Inflammatory macrophage (primary cell): ENCODE data around the gene UBE2J1.

Experiments used
- DNase-seq, 2 donors: peaks; one replicate each; pipeline ENCODE4 v3.0.0-alpha.2; 2020 to 2022

Gene UBE2J1

GRCh38 chr6:89361171-89361570 lies 8.6 kb upstream of the UBE2J1 start:
- no peak for DNase-seq

GRCh38 chr6:89360415-89360999 lies 8.0 kb upstream of the UBE2J1 start:
- DNase-seq: no peak

GRCh38 chr6:89359561-89359960 lies 7.0 kb upstream of the UBE2J1 start:
- no peak for DNase-seq

GRCh38 chr6:89357390-89357789 lies 4.9 kb upstream of the UBE2J1 start:
- no peak for DNase-seq

GRCh38 chr6:89356642-89357170 lies 4.2 kb upstream of the UBE2J1 start:
- DNase-seq: no peak

GRCh38 chr6:89355511-89356194 lies 3.1 kb upstream of the UBE2J1 start:
- DNase-seq: no peak

GRCh38 chr6:89353702-89354392 lies 1.3 kb upstream of the UBE2J1 start:
- DNase-seq: no peak

GRCh38 chr6:89353118-89353556 lies 615 bp upstream of the UBE2J1 start:
- no peak for DNase-seq

GRCh38 chr6:89351671-89352277 lies 748 bp downstream of the UBE2J1 start:
- no peak for DNase-seq

DNA sequence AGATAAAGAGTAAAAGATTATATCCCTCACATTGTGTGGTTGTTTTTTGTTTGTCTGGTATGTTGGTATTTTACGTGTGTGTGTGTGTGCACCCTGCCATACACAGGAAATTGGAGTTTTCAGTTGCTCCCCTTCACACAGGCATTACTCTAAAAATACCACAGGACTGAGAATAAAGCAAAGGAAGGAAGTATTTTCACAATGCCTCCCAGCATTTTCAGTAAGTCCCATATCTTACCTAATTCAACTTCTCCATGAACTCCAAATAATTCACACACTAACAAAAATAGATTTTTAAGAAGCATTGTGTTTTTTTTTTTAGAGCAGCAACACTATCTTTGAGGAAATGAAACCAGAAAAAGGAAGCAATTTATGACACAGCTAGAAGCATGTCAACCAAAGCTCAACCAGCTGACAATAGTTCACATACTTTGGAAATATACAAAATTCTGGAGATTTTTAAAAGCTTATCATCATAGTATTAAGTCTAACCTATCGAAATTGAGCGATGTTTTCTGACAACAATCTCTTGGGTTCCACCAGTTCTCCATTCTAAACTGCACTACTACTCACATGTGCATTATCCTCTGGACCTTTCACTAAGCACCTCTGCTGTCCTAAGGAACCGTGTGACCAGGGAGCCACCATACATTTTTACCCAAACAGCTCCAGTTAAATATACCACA lies 2.1 kb downstream of the UBE2J1 start:
- DNase-seq: peak; percentile 75 to 95

DNA sequence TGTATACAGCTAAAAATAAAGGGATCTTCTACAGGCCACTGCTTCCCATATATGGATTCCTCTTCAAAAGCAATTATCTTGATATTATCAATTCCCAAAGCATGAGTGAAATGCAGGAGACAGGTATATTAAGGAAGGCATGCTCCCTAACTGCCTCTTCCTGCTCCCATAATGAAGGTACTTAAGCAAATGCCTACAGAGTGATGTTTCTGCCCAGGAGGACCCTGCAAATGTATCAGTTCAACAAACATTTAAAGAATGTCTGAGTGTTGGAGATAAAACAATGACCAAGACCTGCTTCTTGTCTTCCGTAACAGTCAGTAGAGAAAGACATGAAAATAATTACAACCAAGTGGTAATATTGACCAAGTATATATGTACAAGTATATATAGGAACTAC lies 4.2 kb downstream of the UBE2J1 start:
- no peak for DNase-seq

DNA sequence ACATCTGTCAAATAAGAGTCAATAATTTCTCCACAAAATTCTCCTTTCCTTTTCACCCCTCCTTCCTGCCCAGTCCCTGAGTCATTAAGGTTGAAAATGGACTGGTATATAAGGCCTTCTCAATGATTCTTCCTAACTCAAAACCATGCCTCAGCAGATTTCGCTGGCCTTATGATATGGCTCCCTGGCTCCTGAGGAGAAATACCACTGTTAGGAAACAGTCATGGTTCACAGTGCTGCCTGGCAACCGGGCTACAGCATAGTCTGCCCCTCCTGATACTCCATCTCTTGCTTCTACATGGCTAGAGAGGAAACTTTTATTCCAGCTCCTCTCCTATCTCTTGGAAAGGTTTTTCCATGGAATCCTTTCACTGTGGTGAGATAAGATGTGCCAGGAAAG lies 4.7 kb downstream of the UBE2J1 start:
- DNase-seq: peak in 1 of 2 donors; percentile 54

DNA sequence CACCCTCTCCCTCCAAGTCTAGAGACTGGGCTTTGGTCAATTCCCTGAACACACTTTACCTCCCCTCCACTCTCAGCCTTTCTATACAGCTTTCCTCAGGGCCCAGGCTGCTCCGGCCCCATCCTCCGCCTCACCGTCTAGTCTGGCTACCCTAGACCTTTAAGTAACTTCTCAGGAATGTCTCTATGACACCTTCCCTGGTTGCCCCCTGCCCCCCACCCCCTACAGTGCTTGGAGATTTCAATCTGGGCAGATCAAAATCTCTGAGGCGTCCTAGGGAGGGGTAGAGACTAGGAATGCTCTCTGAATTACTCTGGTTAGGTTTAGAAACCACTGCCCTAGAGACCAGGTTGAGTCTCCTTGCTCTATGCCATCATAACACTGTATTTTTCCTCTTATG lies 6.1 kb downstream of the UBE2J1 start:
- no peak for DNase-seq

DNA sequence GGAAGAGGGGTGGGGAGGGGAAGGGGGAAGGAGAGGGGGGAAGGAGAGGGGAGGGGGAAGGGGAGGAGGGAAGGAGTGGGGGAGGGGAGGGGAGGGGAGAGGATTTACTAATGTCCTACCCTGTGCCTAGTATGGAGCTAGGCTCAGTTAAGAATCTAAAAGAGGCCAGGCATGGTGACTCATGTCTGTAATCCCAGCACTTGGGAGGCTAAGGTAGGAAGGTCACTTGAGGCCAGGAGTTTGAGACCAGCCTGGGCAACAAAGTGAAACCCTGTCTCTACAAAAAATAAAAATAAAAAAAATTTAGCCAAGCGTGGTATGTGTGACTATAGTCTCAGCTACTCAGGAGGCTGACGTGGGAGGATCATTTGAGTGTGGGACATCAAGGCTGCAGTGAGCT lies 13.0 kb downstream of the UBE2J1 start:
- no peak for DNase-seq

- DNase-seq: no peak
These were observed 17.4 kb downstream of the UBE2J1 start for GRCh38 chr6:89335164-89335563.

DNA sequence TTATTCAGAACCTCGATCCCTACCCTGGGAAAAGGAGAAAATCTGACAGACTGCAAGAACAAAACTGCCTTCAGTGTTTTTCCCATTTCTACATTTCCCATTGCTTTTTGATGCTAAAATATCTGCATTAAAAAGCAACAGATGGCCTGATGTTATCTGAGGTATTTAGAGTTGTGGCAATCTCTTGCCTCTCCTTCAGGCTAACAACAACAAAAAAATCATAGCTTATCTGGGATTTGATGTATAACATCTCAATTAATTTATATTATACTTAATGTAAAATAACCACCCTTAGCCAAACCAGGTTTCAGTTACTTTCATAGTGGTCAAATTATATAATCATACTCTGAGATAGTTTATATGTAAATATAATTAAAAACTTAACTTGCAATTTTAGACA lies 21.6 kb downstream of the UBE2J1 start:
- DNase-seq: no peak

DNA sequence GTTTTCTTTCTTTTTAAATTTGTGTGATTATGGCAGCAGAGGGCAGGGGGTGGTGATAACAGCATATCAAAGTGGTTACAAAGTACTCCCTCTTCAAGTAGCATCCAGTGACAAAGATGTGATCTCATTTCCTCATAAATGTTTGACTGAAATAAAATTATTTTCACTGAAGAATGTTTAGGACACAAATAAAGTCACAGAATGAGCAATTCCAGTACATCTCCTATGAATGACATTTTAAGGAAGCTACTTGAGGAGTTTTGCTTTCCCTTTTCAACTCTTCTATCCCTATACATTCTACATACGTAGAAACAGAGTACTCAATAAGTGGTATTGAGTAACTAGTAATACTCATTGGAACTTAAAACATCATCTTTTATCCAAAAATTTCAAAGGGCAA lies 23.5 kb downstream of the UBE2J1 start:
- no peak for DNase-seq

GRCh38 chr6:89324304-89324703 lies 28.2 kb downstream of the UBE2J1 start:
- no peak for DNase-seq

GRCh38 chr6:89323511-89323971 lies 29.0 kb downstream of the UBE2J1 start:
- peak; percentile 62 to 67 for DNase-seq

DNA sequence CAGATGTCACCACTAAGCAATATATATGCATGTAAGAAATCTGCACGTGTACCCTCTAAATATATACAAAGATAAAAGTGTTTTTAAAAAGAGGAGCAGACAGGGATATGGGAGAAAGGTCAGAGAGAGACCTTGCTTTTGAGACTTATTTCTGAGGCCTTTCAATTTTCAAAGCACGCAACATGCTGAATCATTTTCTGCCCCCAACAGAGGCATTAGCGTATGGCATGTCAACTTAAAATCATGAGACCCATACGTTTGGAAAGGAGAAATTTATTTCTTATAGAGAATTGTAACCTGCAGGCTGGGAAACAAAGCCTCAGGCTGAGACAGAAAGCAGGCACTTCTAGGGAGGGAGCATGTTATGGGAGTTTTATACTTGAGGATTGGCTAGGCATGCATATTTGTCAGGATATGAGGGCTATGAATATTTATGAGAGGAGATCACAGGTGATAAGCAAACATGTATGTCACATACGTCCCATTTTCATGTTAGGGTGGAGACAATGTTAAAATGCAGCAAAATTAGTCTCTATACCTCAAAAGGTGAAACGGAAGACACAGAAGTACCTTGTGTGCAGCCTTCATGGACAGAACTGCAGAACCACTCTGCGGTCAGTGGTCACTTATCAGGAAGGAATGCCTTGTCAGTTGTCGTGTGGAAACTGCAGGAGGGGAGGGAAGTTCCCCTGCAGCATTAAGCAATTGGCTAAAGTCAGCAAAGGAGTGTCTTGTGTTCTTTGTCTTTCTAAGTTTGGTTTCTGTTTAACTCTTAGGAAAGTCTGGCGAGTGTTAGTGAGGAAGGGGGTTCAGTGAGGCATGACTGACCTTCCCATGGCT lies 31.2 kb downstream of the UBE2J1 start:
- peak; percentile 88 to 91 for DNase-seq

DNA sequence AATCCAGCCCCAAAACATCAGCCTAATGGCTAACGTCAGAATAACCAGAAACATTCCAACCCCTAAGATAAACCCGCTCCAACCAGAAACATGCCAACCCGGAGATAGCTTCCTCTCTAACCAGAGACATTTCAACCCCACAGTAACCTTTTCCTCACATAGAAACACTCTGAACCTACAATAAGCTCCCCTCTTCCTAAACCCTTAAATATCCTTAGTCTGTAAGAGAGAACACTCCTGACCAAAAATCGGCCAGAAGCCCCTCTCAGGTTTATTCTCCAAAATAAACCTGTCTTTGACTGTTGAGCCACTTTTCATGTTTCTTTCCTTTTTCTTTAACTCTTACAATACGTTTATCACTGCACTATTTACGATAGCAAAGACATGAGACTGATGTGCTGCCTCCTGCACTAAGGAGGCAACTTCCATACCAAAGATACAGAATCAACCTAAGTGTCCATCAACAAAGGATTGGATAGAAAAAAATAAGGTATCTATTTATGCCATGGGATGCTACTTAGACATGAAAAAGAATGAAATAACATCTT lies 32.4 kb downstream of the UBE2J1 start:
- no peak for DNase-seq
